Measurements from ENCODE around the gene KLHL20. TPM values are rescaled to one million over a fixed set of nuclear protein-coding genes. Genes with fewer than 3 reads are reported as not detected.
"Not testable (repeated sequence)": the region's sequence is repeated elsewhere in the genome, so short reads cannot be mapped to it uniquely, and the experiment has no call there.

The KLHL20 gene
- 44.2 and 49.5 TPM in 2 replicates for total RNA-seq

GRCh38 chr1:173714759-173715537 is at the start of gene KLHL20:
TSS of gene KLHL20 (plus strand) at chr1:173714981. CDS start at chr1:173716044, 1,063 bp downstream.
- peak; percentile 92 for DNase-seq

- DNase-seq: no peak
These were observed 48.1 kb upstream of the KLHL20 start for GRCh38 chr1:173666646-173667045.

GRCh38 chr1:173669491-173669941 is 45.3 kb upstream of the KLHL20 start, which contains the start of gene ANKRD45:
TSS of gene ANKRD45 (minus strand) at chr1:173669851. CDS start at chr1:173659418, 10,433 bp downstream.
- peak; percentile 54 for DNase-seq

GRCh38 chr1:173674496-173674895 is 40.3 kb upstream of the KLHL20 start:
- not testable (repeated sequence) for DNase-seq

- DNase-seq: not testable (repeated sequence)
These were observed 34.6 kb upstream of the KLHL20 start for GRCh38 chr1:173680152-173680551.

GRCh38 chr1:173682184-173682583 is 32.6 kb upstream of the KLHL20 start:
- no peak for DNase-seq

GRCh38 chr1:173683838-173684237 is 30.9 kb upstream of the KLHL20 start:
- not testable (repeated sequence) for DNase-seq

GRCh38 chr1:173685121-173685520 is 29.7 kb upstream of the KLHL20 start:
- DNase-seq: not testable (repeated sequence)

- no peak for DNase-seq
These were observed 26.5 kb upstream of the KLHL20 start for GRCh38 chr1:173688300-173688699.

- no peak for DNase-seq
These were observed 21.5 kb upstream of the KLHL20 start for GRCh38 chr1:173693238-173693637.

- not testable (repeated sequence) for DNase-seq
These were observed 13.5 kb upstream of the KLHL20 start for GRCh38 chr1:173701299-173701698.

- DNase-seq: no peak
These were observed 12.0 kb upstream of the KLHL20 start for GRCh38 chr1:173702736-173703135.

GRCh38 chr1:173705117-173705516 is 9.7 kb upstream of the KLHL20 start:
- no peak for DNase-seq

- no peak for DNase-seq
These were observed 6.0 kb upstream of the KLHL20 start for GRCh38 chr1:173708787-173709186.

GRCh38 chr1:173714441-173714758 is 381 bp upstream of the KLHL20 start:
- DNase-seq: no peak

GRCh38 chr1:173715538-173715844 is 710 bp downstream of the KLHL20 start:
- DNase-seq: no peak

GRCh38 chr1:173717238-173717637 is 2.5 kb downstream of the KLHL20 start:
- DNase-seq: no peak

- not testable (repeated sequence) for DNase-seq
These were observed 16.6 kb downstream of the KLHL20 start for GRCh38 chr1:173731331-173731730.

- no peak for DNase-seq
These were observed 19.1 kb downstream of the KLHL20 start for GRCh38 chr1:173733912-173734311.

- not testable (repeated sequence) for DNase-seq
These were observed 21.3 kb downstream of the KLHL20 start for GRCh38 chr1:173736104-173736503.

GRCh38 chr1:173742203-173742886 is 27.6 kb downstream of the KLHL20 start:
- no peak for DNase-seq

- DNase-seq: no peak
These were observed 29.9 kb downstream of the KLHL20 start for GRCh38 chr1:173744651-173745050.

- DNase-seq: no peak
These were observed 34.4 kb downstream of the KLHL20 start for GRCh38 chr1:173749137-173749536.

GRCh38 chr1:173753830-173754229 is 39.0 kb downstream of the KLHL20 start:
- no peak for DNase-seq
